Pulmonary artery endothelial cell (primary cell): Measurements from ENCODE around the gene CELF4. TPM values are rescaled to one million over a fixed set of nuclear protein-coding genes. Genes with fewer than 3 reads are reported as not detected.

Experiments used
- DNase-seq: peaks from one replicate; pipeline ENCODE4 v3.0.0-alpha.2; 2011; ENCODE audit warnings: low read depth, low spot score
- total RNA-seq: library from RNA; depleted of rRNA; stranded (reverse); fragments of >200 nt; gene quantifications from 2 replicates; pipeline ENCODE4 v1.2.3, GENCODE V29; 2014

CELF4 gene
- total RNA-seq, 1 donor from 2014 or later: not detected

DNA sequence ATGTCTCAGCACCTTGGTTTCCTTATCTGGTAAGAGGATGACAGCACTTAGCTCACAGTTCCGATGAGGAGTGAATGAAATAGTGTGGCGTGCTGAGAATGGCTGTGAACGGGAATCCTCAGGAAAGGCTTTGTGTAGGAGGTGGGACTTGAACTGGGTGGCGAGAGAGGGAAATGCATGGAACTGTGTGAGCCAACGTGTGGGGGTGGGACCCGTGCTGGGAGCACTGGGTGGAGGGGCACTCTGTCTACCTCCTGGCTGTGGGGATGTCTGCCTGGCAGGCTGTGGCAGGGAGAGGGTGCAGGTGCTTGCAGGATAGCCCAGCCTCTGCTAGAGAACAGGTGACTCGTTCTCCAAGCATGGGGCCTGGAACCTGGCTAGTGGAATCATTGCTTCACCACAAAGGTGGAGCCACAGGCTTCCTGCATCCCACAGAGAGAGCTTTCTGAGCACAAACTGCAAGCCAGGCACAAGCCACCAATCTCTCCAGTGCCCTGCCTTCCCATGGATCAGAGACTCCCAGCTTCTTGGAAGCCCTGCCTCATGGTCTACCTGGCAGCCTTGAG lies 145.2 kb downstream of the CELF4 start:
- DNase-seq: no peak

GRCh38 chr18:37419866-37420265 lies 145.7 kb downstream of the CELF4 start:
- no peak for DNase-seq

DNA sequence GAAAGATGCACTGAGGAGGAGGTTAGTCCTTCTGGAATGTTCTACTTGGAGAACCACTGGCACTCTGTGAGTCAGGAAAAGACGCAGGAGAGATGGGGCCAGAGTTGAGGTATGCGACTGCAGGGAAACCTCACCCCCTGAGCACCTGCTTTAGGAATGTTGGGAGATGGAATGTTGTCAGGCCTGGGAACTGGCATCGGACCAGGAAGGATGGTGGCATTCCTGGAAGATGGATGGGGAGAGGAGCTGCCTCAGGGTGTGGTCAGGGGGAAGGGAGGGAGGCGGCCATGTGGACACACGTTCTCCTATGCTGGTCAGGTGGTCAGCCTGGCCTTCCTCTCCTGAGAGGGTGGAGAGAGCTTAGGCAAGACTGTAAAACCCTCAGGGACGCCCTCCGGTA lies 146.3 kb downstream of the CELF4 start:
- no peak for DNase-seq

DNA sequence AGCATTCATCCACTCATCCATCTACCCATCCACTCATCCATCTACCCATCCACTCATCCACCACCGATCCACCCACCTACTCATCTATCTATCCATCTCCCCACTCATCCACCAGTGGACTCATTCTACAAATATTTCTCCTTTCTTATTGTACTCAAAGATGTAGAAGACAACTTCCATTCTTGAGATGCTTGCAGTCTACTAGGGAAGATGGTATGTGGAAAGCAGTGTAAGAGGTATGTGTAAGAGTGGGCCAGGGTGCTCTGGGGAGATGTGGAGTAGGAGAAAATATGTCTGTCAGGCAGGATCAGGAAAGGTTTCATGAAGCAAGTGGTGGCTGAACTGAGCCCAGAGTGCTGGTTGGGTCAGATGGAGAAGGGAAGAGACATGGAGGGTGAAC lies 150.8 kb downstream of the CELF4 start:
- no peak for DNase-seq

GRCh38 chr18:37412829-37413228 lies 152.8 kb downstream of the CELF4 start:
- no peak for DNase-seq

DNA sequence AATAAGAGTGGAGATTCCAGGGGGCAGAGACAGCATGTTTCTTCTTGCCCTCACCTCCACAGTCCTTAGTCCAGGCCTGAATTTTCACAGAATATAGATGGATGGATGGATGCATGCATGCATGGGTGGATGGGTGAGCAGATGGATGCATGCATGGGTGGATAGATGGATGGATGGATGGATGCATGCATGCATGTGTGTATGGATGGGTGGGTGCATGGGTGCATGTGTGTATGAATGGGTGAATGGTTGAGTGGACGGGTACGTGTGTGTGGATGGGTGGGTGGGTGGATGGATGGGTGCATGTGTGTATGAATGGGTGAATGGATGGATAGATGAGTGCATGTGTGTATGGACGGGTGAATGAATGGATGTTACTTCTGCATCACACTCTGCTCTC lies 153.3 kb downstream of the CELF4 start:
- DNase-seq: no peak

GRCh38 chr18:37409878-37410277 lies 155.7 kb downstream of the CELF4 start:
- DNase-seq: no peak

GRCh38 chr18:37408676-37409265 lies 156.8 kb downstream of the CELF4 start:
- no peak for DNase-seq

GRCh38 chr18:37407571-37407970 lies 158.0 kb downstream of the CELF4 start:
- DNase-seq: no peak

DNA sequence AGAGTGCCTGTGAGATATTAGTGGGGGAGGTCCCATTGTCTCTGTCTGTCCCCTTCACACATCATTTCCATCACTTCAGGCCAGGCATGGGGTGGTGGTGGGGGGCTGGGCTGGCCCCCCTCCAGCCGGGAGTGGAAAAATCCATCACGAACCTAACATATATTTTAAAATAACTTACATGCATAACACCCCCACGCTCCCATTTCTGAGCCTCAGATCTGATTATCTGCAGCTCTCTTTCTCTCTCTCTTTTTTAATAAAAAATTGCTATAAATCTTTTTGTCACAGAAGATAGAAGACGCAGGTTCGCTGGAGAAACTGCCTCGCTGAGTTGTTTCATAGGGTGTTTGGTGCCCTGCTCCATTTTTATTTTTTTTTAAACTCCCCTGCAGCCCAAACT lies 159.8 kb downstream of the CELF4 start:
- no peak for DNase-seq

- DNase-seq: no peak
Measured at GRCh38 chr18:37405229-37405628, 160.4 kb downstream of the CELF4 start.

DNA sequence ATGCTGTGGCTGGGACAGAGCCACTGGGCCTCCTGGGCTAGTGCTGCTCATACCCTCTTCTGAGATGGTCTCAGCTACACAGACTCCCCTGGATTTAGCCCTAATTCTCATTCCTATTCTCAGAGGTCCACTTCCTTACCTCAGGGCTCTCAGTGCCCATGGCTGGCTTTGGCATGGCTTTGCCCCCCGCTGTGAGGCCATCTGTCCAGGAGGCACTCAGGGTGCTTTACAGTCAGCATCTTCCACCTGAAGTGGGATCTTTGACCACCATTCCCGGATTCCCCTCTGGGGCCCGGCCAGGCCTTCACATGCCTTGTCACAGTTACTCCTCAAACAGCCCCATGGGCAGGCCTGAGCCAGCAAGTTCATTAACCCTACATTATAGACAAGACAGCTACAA lies 161.8 kb downstream of the CELF4 start:
- DNase-seq: no peak

GRCh38 chr18:37403100-37403781 lies 162.4 kb downstream of the CELF4 start:
- no peak for DNase-seq

- DNase-seq: no peak
Measured at GRCh38 chr18:37402735-37403099, 162.9 kb downstream of the CELF4 start.

GRCh38 chr18:37400802-37401201 lies 164.8 kb downstream of the CELF4 start:
- no peak for DNase-seq

GRCh38 chr18:37398248-37398920 lies 167.2 kb downstream of the CELF4 start:
- DNase-seq: no peak

GRCh38 chr18:37397814-37398213 lies 167.8 kb downstream of the CELF4 start:
- DNase-seq: no peak

DNA sequence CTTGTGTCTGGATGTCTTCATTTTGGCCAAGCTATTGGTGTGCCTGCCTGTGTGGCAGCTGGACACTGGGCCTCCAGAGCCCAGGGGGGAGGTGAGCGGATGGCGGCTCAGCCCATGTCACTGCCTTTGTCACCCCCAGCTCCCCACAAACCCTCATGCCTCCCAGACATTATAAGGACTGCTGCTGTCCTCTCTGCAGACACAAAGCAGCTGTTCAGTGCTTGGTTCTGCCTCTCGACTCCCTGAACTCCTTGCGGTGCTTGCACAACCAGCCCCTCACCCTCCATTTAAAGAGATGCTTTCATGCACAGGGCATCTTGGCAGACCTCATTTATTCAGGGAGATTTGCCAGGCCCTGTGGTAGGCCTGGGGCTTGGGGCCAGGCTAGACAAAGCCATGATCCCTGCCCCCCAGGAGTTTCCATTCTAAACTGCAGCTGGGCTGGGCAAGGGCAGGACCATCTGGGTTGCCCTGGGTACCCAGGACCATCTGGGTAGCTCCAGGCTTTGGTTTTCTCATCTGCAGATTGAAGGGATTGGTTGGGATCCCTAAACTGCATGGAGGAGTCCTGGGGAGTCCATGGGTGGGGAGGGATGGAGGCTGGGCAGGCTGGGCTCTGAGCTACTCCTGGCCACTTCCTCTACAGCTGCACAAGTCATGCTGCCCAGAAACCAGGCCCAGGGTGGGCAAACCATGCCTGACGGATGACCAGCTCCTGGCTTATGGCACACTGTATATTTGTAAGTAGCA lies 168.5 kb downstream of the CELF4 start:
- DNase-seq: no peak

DNA sequence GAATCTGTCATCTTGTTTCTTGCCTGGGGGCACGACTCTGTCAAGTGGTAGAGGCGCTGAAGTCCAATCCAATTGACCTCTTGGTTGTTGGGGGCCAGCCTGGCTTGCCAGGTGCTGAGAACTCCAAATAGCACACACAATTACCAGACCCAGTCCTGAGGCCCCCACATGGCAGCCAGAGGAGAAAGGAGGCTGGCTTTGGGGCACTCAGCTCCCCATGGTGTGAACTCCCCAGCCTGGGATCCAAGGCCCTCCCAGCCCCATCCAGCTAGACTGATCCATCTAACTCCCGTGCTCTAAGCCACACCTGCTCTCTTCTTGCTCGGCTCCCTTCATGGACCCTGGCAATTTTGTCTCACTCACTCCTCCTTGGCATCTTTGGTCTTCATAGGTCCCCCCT lies 170.0 kb downstream of the CELF4 start:
- no peak for DNase-seq

DNA sequence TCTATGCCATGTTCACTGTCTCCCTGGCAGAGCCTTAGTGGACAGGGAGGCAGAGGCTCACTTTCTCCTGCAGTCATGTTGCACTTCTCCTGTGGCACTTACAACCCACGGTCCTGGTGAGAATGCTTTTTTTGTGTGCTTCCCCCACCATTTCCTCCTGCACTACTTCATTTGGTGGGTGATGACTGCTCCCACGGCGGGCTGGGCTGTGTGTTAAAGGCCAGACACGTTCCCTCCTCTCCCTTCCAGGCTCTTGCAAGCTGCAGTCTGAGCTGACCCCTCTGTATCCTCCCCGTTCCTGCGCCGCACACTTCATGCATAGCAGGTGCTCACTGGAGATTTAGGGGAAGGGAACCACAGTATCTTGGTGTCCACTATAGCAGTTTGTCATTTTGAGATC lies 170.5 kb downstream of the CELF4 start:
- no peak for DNase-seq

DNA sequence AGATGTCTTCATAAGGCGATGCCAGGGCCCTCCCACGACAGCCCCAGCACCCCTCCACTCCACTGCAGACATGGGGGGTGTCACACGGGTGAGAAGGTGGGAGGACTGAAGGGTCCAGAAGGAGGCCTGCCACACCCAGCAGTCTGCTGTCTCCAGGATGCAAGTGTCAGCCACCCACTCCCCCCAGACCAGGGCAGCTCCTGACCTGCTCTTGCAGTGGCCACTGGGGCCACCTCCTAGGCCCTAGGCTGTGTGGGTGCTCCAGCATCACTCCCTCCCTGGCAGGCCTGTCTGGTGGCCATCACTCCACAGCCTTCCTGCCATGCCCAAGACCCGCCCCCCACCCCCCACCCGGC lies 171.0 kb downstream of the CELF4 start:
- DNase-seq: no peak
